SK-N-SH (cell line): ENCODE data around the gene SYNE1.

Experiments
- EZH2phosphoT487 ChIP-seq: fragments of 200-600 bp; sonication (generic); IDR thresholded peaks from 2 replicates; pipeline ENCODE4 v1.6.1; 2017; ENCODE audit warnings: low read depth, mixed run types, mild to moderate bottlenecking, antibody characterized with exemption, moderate library complexity, borderline replicate concordance
- GABPA ChIP-seq: IDR thresholded peaks from 2 replicates; pipeline ENCODE4 v1.4.0; 2012; ENCODE audit warnings: low read depth, mild to moderate bottlenecking
- MXI1 ChIP-seq: IDR thresholded peaks from 2 replicates; pipeline ENCODE4 v1.6.1; 2012; ENCODE audit warnings: mild to moderate bottlenecking, low read depth, low read length, improper control_type of control experiment
- NFIC ChIP-seq: IDR thresholded peaks from 2 replicates; pipeline ENCODE4 v1.4.0; 2012; ENCODE audit warnings: borderline replicate concordance
- NRF1 ChIP-seq: IDR thresholded peaks from 2 replicates; pipeline ENCODE4 v1.6.1; 2012; ENCODE audit warnings: low read depth, mild to moderate bottlenecking, low read length
- POLR2AphosphoS5 ChIP-seq: IDR thresholded peaks from 2 replicates; pipeline ENCODE4 v1.6.1; 2012; ENCODE audit warnings: low read depth, low read length
- RAD21 ChIP-seq: IDR thresholded peaks from 2 replicates; pipeline ENCODE4 v1.6.1; 2012; ENCODE audit warnings: mild to moderate bottlenecking, low read length
- TCF12 ChIP-seq: IDR thresholded peaks from 2 replicates; pipeline ENCODE4 v1.4.0; 2012
- TEAD4 ChIP-seq: IDR thresholded peaks from 2 replicates; pipeline ENCODE4 v1.4.0; 2012; ENCODE audit warnings: mild to moderate bottlenecking, borderline replicate concordance; ENCODE audit not compliant: insufficient read depth
- YY1 ChIP-seq: IDR thresholded peaks from 2 replicates; pipeline ENCODE4 v1.4.0; 2012; ENCODE audit warnings: low read depth, mild to moderate bottlenecking
- TF ChIP-seq, protein P1 (sequence below): fragments of 200-600 bp; sonication (generic); IDR thresholded peaks from 2 replicates; pipeline ENCODE4 v1.6.1; 2017; ENCODE audit warnings: antibody characterized with exemption, mild to moderate bottlenecking, moderate library complexity
- TF ChIP-seq, protein P2 (sequence below): IDR thresholded peaks from 2 replicates; pipeline ENCODE4 v1.4.0; 2012; ENCODE audit warnings: low read depth, borderline replicate concordance
- TF ChIP-seq, protein P3 (sequence below): IDR thresholded peaks from 2 replicates; pipeline ENCODE4; 2012
- TF ChIP-seq, protein P4 (sequence below): IDR thresholded peaks from 2 replicates; pipeline ENCODE4 v1.6.1; 2012; ENCODE audit warnings: mild to moderate bottlenecking, low read depth, low read length, moderate library complexity

DNA sequence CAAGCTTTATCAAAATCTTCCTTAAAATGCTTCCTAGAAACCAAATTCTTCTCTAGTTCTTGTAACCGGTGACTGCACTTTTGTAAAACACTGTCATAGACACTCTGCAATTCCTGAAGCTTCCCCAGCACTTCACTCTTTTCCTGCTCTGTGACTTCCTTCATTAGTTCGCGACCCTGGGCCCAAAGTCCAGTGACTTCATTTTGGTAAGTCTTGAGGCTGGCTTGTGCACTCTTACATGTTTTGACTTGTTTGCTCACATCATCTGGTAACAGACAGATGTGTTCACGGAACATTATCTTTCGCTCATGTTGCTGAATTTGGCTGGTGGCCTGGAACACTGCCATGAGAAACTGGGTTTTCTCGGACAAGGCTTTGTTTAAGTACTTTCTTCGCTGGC is 306.2 kb downstream of the SYNE1 start:
- TF ChIP-seq POLR2AphosphoS5 (no peak), MXI1 (no peak), EZH2phosphoT487 (no peak), NRF1 (no peak), TEAD4 (no peak), GABPA (no peak), TCF12 (no peak), YY1 (no peak), RAD21 (no peak), NFIC (no peak)
- TF ChIP-seq, protein P1, sequence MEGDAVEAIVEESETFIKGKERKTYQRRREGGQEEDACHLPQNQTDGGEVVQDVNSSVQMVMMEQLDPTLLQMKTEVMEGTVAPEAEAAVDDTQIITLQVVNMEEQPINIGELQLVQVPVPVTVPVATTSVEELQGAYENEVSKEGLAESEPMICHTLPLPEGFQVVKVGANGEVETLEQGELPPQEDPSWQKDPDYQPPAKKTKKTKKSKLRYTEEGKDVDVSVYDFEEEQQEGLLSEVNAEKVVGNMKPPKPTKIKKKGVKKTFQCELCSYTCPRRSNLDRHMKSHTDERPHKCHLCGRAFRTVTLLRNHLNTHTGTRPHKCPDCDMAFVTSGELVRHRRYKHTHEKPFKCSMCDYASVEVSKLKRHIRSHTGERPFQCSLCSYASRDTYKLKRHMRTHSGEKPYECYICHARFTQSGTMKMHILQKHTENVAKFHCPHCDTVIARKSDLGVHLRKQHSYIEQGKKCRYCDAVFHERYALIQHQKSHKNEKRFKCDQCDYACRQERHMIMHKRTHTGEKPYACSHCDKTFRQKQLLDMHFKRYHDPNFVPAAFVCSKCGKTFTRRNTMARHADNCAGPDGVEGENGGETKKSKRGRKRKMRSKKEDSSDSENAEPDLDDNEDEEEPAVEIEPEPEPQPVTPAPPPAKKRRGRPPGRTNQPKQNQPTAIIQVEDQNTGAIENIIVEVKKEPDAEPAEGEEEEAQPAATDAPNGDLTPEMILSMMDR = no peak
- TF ChIP-seq, protein P2, sequence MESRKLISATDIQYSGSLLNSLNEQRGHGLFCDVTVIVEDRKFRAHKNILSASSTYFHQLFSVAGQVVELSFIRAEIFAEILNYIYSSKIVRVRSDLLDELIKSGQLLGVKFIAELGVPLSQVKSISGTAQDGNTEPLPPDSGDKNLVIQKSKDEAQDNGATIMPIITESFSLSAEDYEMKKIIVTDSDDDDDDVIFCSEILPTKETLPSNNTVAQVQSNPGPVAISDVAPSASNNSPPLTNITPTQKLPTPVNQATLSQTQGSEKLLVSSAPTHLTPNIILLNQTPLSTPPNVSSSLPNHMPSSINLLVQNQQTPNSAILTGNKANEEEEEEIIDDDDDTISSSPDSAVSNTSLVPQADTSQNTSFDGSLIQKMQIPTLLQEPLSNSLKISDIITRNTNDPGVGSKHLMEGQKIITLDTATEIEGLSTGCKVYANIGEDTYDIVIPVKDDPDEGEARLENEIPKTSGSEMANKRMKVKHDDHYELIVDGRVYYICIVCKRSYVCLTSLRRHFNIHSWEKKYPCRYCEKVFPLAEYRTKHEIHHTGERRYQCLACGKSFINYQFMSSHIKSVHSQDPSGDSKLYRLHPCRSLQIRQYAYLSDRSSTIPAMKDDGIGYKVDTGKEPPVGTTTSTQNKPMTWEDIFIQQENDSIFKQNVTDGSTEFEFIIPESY = no peak
- TF ChIP-seq, protein P3, sequence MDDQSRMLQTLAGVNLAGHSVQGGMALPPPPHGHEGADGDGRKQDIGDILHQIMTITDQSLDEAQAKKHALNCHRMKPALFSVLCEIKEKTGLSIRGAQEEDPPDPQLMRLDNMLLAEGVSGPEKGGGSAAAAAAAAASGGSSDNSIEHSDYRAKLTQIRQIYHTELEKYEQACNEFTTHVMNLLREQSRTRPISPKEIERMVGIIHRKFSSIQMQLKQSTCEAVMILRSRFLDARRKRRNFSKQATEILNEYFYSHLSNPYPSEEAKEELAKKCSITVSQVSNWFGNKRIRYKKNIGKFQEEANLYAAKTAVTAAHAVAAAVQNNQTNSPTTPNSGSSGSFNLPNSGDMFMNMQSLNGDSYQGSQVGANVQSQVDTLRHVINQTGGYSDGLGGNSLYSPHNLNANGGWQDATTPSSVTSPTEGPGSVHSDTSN = no peak
- TF ChIP-seq, protein P4, sequence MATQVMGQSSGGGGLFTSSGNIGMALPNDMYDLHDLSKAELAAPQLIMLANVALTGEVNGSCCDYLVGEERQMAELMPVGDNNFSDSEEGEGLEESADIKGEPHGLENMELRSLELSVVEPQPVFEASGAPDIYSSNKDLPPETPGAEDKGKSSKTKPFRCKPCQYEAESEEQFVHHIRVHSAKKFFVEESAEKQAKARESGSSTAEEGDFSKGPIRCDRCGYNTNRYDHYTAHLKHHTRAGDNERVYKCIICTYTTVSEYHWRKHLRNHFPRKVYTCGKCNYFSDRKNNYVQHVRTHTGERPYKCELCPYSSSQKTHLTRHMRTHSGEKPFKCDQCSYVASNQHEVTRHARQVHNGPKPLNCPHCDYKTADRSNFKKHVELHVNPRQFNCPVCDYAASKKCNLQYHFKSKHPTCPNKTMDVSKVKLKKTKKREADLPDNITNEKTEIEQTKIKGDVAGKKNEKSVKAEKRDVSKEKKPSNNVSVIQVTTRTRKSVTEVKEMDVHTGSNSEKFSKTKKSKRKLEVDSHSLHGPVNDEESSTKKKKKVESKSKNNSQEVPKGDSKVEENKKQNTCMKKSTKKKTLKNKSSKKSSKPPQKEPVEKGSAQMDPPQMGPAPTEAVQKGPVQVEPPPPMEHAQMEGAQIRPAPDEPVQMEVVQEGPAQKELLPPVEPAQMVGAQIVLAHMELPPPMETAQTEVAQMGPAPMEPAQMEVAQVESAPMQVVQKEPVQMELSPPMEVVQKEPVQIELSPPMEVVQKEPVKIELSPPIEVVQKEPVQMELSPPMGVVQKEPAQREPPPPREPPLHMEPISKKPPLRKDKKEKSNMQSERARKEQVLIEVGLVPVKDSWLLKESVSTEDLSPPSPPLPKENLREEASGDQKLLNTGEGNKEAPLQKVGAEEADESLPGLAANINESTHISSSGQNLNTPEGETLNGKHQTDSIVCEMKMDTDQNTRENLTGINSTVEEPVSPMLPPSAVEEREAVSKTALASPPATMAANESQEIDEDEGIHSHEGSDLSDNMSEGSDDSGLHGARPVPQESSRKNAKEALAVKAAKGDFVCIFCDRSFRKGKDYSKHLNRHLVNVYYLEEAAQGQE = no peak
